Measurements from ENCODE around the gene INHA. TPM values are rescaled to one million over a fixed set of nuclear protein-coding genes. Genes with fewer than 3 reads are reported as not detected.

Gene INHA
- polyA plus RNA-seq, 1 of the 3 experiments (the other 2 are of a cell fraction) = 1.2 TPM

DNA sequence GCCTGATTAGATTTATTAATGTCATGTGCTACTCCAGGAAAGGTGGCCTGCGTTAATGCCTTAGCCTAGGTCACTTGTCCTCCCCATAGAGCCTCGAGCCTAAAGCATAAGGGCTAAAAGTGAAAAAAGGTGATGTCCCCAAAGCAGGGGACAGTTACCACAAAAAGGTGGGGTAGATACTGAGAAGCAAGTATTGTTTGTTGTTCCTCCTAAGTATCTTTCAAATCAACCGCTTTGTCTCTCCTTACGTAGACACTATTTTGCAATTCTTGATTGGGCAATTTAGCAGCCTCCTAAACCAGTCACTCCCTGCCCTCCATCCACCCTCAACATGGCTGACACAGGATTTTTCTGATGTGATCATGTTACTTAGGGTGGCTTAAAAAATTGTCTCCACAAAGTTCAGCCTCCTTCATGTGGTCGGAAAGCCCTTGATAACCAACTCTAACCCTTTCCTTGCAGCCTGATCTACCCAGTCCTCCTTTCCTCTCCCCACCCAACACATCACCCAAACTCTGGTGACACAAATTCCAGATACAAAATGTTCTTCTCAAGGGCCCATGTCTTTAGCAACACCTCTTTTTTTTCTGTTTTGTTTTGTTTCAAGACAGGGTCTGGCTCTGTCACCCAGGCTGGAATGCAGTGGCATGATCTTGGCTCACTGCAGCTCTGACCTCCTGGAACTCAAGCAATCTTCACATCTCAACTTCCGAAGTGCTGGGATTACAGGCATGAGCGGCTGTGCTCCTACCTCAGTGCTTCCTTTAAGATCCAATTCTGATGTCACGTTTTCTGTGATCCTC lies 6.9 kb downstream of the INHA start:
- Histone ChIP-seq H3K9me2 (no peaks in the 10 kb centered on the region), H3K27me3 (ENCODE audit: insufficient read depth) (peaks cover 7% of the 10 kb centered on the region; the same call in 1 of the 2 replicates), H3K9ac (no peak overlapping the region), H3K4me2 (no peak overlapping the region), H2AFZ (ENCODE audit: low read depth) (no peak overlapping the region), H3F3A (replicated peaks; ENCODE audit: insufficient read depth) (no peaks in the 10 kb centered on the region), H3K4me1 (ENCODE audit: control insufficient read depth in 1 of 2, insufficient read depth in 2 of 2, low read depth in 1 of 2, low read length in 1 of 2) (no peaks in the 10 kb centered on the region), H3K9me3 (no peaks in the 10 kb centered on the region), H3K79me2 (ENCODE audit: insufficient read depth) (no peaks in the 10 kb centered on the region), H3K27ac (ENCODE audit: low read depth in 2 of 2, low read length in 1 of 2) (no peak overlapping the region), H3K4me3 (ENCODE audit: low read depth in 2 of 2, low read length in 1 of 2) (no peak overlapping the region), H4K20me1 (ENCODE audit: insufficient read depth) (no peaks in the 10 kb centered on the region), H3K36me3 (replicated peaks in 1 of 2; ENCODE audit: control insufficient read depth in 1 of 2, insufficient read depth in 2 of 2, low read length in 1 of 2) (no peaks in the 10 kb centered on the region)
- CTCF ChIA-PET = no interaction called here
- no peak for TF ChIP-seq NFIC (IDR thresholded peaks at IDR 0.05; ENCODE audit: borderline replicate concordance)
- no peak for TF ChIP-seq MEF2A (IDR thresholded peaks at IDR 0.05; ENCODE audit: borderline replicate concordance, low read depth)
- TF ChIP-seq POLR2AphosphoS5 (IDR thresholded peaks at IDR 0.05; ENCODE audit: low read depth, low read length) = no peak
- TF ChIP-seq NRF1 (IDR thresholded peaks at IDR 0.05; ENCODE audit: low read depth, low read length) = no peak
- no peak for TF ChIP-seq MXI1 (IDR thresholded peaks at IDR 0.05; ENCODE audit: low read depth, low read length)
- TF ChIP-seq, protein P1, sequence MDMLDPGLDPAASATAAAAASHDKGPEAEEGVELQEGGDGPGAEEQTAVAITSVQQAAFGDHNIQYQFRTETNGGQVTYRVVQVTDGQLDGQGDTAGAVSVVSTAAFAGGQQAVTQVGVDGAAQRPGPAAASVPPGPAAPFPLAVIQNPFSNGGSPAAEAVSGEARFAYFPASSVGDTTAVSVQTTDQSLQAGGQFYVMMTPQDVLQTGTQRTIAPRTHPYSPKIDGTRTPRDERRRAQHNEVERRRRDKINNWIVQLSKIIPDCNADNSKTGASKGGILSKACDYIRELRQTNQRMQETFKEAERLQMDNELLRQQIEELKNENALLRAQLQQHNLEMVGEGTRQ (IDR thresholded peaks at IDR 0.05; ENCODE audit: borderline replicate concordance, low read depth, low read length) = no peak
- TF ChIP-seq YY1 (IDR thresholded peaks at IDR 0.05; ENCODE audit: low read depth) = no peak
- no peak for TF ChIP-seq RXRA (IDR thresholded peaks at IDR 0.05; ENCODE audit: borderline replicate concordance, low read depth)
- no peak for TF ChIP-seq TEAD4 (IDR thresholded peaks at IDR 0.05; ENCODE audit: borderline replicate concordance, insufficient read depth)
- TF ChIP-seq RCOR1 (IDR thresholded peaks at IDR 0.05; ENCODE audit: low read length) = no peak
- no peak for TF ChIP-seq FOSL2 (IDR thresholded peaks at IDR 0.05; ENCODE audit: borderline replicate concordance, low read depth)
- no peak for TF ChIP-seq EP300 (IDR thresholded peaks at IDR 0.05; ENCODE audit: borderline replicate concordance in 1 of 2, low read depth in 1 of 2, low read length in 1 of 2)
- TF ChIP-seq, protein P2, sequence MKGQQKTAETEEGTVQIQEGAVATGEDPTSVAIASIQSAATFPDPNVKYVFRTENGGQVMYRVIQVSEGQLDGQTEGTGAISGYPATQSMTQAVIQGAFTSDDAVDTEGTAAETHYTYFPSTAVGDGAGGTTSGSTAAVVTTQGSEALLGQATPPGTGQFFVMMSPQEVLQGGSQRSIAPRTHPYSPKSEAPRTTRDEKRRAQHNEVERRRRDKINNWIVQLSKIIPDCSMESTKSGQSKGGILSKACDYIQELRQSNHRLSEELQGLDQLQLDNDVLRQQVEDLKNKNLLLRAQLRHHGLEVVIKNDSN (IDR thresholded peaks at IDR 0.05; ENCODE audit: borderline replicate concordance, low read depth) = no peak
- no peak for TF ChIP-seq REST (IDR thresholded peaks at IDR 0.05; ENCODE audit: low read depth, low read length)
- TF ChIP-seq TCF12 (IDR thresholded peaks at IDR 0.05) = no peak
- TF ChIP-seq RFX5 (IDR thresholded peaks at IDR 0.05; ENCODE audit: low read length) = no peak
- no peak for TF ChIP-seq GATA2 (CRISPR knock-in tag; IDR thresholded peaks at IDR 0.05)
- TF ChIP-seq SMC3 (IDR thresholded peaks at IDR 0.05; ENCODE audit: low read depth, low read length) = no peak
- TF ChIP-seq CHD2 (IDR thresholded peaks at IDR 0.05; ENCODE audit: low read length, partially characterized antibody) = no peak
- TF ChIP-seq, protein P3, sequence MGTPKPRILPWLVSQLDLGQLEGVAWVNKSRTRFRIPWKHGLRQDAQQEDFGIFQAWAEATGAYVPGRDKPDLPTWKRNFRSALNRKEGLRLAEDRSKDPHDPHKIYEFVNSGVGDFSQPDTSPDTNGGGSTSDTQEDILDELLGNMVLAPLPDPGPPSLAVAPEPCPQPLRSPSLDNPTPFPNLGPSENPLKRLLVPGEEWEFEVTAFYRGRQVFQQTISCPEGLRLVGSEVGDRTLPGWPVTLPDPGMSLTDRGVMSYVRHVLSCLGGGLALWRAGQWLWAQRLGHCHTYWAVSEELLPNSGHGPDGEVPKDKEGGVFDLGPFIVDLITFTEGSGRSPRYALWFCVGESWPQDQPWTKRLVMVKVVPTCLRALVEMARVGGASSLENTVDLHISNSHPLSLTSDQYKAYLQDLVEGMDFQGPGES (IDR thresholded peaks at IDR 0.05; ENCODE audit: low read depth, low read length) = no peak
- POLR2A ChIA-PET = interaction anchor here (0.6 kb wide), 2 partner anchors 149 to 275 kb away, joined by 3 to 9 read pairs; no protein-coding TSS in a partner anchor
- 71% methylated on average over 8 of the region's 8 CpGs for WGBS (ENCODE audit: low lambda C conversion rate)
- no peak for DNase-seq
